Muscle layer of colon (tissue), 2 donors: ENCODE data around the gene TAGLN3.

ENCODE experiments used
- H3K27ac ChIP-seq: one replicate; pipeline ENCODE4 v1.7.0; 2013; ENCODE audit warnings: low read depth, mild to moderate bottlenecking, low read length, moderate library complexity
- H3K27me3 ChIP-seq, 2 donors: one replicate each; pipeline ENCODE4 v1.7.0; 2013; ENCODE audit warnings: low read length in 2 of 2, mild to moderate bottlenecking in 2 of 2; ENCODE audit not compliant: insufficient read depth in 2 of 2, control insufficient read depth in 1 of 2
- H3K36me3 ChIP-seq: one replicate; pipeline ENCODE4 v1.7.0; 2013; ENCODE audit warnings: mild to moderate bottlenecking, low read length; ENCODE audit not compliant: insufficient read depth
- H3K4me1 ChIP-seq: one replicate; pipeline ENCODE4 v1.7.0; 2013; ENCODE audit warnings: mild to moderate bottlenecking, low read length; ENCODE audit not compliant: insufficient read depth
- H3K4me3 ChIP-seq, 2 donors: one replicate each; pipeline ENCODE4 v1.7.0; 2013; ENCODE audit warnings: low read length in 2 of 2, low read depth in 1 of 2, mild to moderate bottlenecking in 1 of 2, moderate library complexity in 1 of 2
- H3K9ac ChIP-seq: one replicate; pipeline ENCODE4 v1.7.0; 2013; ENCODE audit warnings: low read length
- H3K9me3 ChIP-seq: one replicate; pipeline ENCODE4 v1.7.0; 2013; ENCODE audit warnings: mild to moderate bottlenecking, low read length
- donor health status: abdominal sarcoma.
- donor health status: Adenocarcinoma of cecum.

The TAGLN3 gene

DNA sequence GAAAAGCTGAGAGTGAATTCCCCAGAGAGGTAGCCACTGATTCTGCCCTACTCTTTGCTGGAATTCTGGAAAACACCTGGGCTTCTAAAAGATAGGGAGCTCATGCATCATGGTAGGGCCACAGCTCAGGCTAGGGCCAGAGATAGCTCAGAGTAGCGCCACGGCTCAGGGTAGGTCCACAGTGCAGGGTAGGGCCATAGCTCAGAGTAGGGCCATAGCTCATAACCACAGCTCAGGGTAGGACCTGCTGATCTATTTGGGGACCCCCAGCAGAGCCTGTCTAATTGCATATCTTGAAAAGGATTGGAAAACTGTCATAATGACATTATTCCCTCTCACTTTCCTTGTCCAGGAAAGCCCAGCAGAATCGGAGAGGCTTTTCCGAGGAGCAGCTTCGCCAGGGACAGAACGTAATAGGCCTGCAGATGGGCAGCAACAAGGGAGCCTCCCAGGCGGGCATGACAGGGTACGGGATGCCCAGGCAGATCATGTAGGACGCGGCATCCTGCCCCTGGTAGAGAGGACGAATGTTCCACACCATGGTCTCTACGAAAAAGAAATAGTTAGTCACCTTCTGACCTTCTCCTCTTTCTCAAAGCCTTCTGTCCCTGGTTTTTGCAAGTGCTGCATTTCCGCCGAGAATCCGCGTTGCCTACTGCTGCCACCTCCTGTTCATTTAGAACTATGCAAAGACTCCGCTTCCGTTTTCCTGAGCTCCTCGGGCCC lies 14.5 kb downstream of the TAGLN3 start:
- no peak overlapping the region for H3K4me3 ChIP-seq
- H3K27ac ChIP-seq: no peak overlapping the region
- H3K9me3 ChIP-seq: no peaks in the 10 kb centered on the region
- H3K27me3 ChIP-seq: no peaks in the 10 kb centered on the region
- H3K4me1 ChIP-seq: peaks cover 3% of the 10 kb centered on the region
- no peaks in the 10 kb centered on the region for H3K36me3 ChIP-seq
- no peak overlapping the region for H3K9ac ChIP-seq

DNA sequence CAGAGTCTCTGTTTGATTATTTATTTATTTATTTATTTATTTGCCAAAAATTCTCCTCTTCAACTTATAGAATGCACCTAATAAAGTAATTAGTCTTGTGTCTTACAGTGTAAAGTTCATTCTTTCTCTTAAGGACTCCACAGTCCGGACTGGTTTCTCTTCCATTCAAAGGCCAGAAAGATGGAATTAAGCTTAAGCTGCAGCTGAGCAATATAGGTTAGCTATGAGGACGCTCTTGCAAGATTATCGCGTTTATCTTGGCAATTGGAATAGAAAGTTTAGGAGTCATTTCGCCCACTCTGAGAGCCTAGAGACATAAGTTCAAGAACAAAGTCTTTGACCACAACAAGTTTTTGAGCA lies 15.0 kb downstream of the TAGLN3 start:
- Histone ChIP-seq H3K4me1 (peaks cover 3% of the 10 kb centered on the region), H3K9ac (no peak overlapping the region), H3K36me3 (no peaks in the 10 kb centered on the region), H3K27ac (no peak overlapping the region), H3K27me3 (no peaks in the 10 kb centered on the region), H3K4me3 (no peak overlapping the region), H3K9me3 (no peaks in the 10 kb centered on the region)

DNA sequence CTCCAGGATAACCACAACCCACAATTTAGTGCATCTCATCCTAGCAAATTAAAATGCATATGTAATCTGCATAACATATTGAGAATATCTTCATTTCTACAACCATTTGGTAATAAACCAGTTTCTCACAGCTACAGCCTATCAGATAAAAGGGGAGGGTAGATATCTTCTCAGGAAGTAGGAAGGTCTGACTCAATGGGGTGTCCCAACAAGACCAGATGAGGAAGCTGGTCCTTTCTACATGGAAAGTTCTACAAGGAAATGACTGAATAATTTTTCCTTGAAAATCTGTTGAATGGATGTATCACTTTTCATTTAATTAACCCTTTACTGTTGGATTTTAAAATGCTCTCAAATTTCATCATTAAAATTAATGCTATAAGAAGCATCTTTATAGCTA lies 18.4 kb downstream of the TAGLN3 start:
- Histone ChIP-seq H3K36me3 (no peaks in the 10 kb centered on the region), H3K4me1 (peaks cover 3% of the 10 kb centered on the region), H3K9ac (no peak overlapping the region), H3K9me3 (no peaks in the 10 kb centered on the region), H3K27ac (no peak overlapping the region), H3K27me3 (no peaks in the 10 kb centered on the region), H3K4me3 (no peak overlapping the region)

DNA sequence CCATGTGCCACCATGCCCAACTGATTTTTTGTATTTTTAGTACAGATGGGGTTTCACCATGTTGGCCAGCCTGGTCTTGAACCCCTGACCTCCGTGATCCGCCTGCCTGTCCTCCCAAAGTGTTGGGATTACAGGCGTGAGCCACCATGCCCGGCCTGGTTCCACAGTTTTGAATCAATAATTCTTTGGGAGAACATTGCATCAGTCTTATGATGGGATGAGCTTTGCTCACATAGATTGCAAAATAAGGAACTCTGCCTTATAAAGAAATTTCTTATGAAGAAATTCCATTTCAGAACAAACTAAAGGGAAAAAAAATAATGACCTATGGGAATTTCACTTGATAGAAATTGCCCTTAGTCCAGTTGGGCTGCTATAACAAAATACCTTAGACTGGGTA lies 20.0 kb downstream of the TAGLN3 start:
- no peaks in the 10 kb centered on the region for H3K27me3 ChIP-seq
- H3K4me3 ChIP-seq: no peak overlapping the region
- H3K9ac ChIP-seq: no peak overlapping the region
- H3K36me3 ChIP-seq: no peaks in the 10 kb centered on the region
- no peak overlapping the region for H3K27ac ChIP-seq
- no peaks in the 10 kb centered on the region for H3K4me1 ChIP-seq
- H3K9me3 ChIP-seq: no peaks in the 10 kb centered on the region

DNA sequence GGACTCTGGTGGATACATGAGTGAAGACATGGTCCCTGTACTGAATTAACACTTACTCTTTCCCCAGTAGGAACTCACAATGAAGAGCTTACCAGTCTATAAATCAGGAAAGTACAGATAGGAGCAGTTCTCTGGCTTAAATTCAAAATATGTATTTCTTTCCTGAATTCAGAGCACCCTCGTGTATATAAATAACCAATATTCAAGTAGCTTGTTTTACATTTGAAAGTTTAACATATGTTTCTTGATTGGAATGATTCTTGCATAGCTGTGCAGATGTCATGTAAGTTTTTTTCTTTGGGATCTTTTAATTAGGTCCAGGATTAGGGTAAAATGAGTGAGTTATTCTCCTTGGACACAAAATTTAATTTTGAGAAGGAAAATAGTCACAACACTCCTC lies 21.0 kb downstream of the TAGLN3 start:
- no peaks in the 10 kb centered on the region for H3K4me1 ChIP-seq
- no peaks in the 10 kb centered on the region for H3K9me3 ChIP-seq
- H3K27me3 ChIP-seq: no peaks in the 10 kb centered on the region
- H3K36me3 ChIP-seq: no peaks in the 10 kb centered on the region
- no peak overlapping the region for H3K9ac ChIP-seq
- H3K4me3 ChIP-seq: no peak overlapping the region
- H3K27ac ChIP-seq: no peak overlapping the region

DNA sequence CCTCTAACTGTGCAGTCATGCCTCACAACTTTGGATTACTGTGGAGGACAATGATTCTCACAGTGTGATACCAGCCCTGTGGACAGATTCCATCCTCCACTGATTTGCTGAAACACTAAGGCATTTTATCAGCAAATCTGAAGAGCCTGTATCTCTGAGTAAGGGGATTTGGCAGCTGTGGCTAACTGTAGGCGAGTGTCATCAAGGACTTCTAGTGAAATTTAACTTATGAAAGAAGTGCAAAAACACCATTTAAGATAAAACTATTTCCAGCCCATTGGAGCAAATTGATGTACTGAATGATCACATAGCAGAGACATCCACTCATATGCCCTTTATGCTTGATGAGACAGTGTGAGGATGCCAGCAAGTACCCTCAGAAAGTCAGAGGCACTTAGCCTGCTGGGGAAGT lies 22.0 kb downstream of the TAGLN3 start:
- H3K27me3 ChIP-seq: no peaks in the 10 kb centered on the region
- H3K27ac ChIP-seq: no peak overlapping the region
- no peak overlapping the region for H3K9ac ChIP-seq
- no peak overlapping the region for H3K4me3 ChIP-seq
- H3K9me3 ChIP-seq: no peaks in the 10 kb centered on the region
- H3K36me3 ChIP-seq: no peaks in the 10 kb centered on the region
- H3K4me1 ChIP-seq: no peaks in the 10 kb centered on the region

DNA sequence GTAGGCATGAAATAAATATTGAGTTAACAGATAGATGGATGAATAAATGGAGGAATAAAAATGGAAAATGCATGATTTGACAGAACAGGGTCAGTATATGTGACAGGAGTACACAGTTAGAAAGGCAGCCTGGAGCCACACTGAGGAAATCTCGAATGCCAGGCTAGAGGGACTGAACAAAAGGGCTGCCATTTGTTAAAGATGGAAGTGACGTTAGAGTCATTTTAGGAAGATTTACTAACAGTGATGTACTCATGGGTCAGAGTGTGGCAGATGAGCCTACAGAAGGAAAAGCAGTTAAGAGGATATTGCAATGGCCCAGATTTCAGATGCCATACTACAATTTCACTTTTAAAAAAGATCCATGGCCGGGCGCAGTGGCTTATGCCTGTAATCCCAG lies 28.4 kb downstream of the TAGLN3 start:
- no peaks in the 10 kb centered on the region for H3K9me3 ChIP-seq
- no peaks in the 10 kb centered on the region for H3K4me1 ChIP-seq
- no peaks in the 10 kb centered on the region for H3K27me3 ChIP-seq
- H3K9ac ChIP-seq: no peak overlapping the region
- no peak overlapping the region for H3K4me3 ChIP-seq
- no peaks in the 10 kb centered on the region for H3K36me3 ChIP-seq
- no peak overlapping the region for H3K27ac ChIP-seq

DNA sequence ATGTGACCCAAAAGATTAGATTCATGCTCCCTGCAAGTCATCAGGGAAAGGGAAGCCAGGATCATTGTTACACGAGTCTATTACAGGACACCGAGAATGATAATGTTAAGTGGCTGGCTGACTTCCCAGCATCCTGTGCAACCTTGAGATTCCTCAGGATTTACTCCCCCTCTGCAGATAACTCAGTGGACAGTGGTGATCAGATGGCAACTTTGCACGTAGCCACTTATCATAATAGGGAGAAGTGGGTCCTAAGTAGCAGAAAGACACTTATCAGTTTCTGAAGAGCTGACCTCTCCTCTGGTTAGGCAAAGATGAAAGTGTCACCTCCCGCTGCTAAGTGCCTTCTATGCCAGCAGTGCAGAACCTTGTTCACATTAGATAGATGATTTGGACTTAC lies 29.1 kb downstream of the TAGLN3 start:
- Histone ChIP-seq H3K4me3 (no peak overlapping the region), H3K9ac (no peak overlapping the region), H3K27ac (no peak overlapping the region), H3K4me1 (no peaks in the 10 kb centered on the region), H3K27me3 (no peaks in the 10 kb centered on the region), H3K9me3 (no peaks in the 10 kb centered on the region), H3K36me3 (no peaks in the 10 kb centered on the region)

DNA sequence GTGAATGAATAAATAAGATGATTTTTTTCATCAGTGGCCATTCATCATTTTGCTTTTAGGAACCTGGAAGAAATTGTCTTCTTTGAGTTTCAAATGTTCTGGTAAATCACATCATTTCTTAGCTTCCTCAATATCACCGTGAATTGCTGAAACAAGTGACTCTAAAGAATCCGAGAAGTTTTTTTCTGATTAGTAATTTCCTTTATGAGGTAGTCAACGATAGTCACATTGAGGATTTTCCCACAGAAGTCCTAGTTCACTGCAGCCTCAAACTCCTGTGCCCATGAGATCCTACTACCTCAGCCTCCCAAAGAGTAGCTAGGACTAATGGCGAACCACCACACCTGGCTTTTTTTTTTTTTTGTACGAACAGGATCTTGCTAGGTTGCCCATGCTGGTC lies 32.2 kb downstream of the TAGLN3 start:
- Histone ChIP-seq H3K9me3 (no peaks in the 10 kb centered on the region), H3K27ac (no peak overlapping the region), H3K4me3 (no peak overlapping the region), H3K36me3 (no peaks in the 10 kb centered on the region), H3K27me3 (no peaks in the 10 kb centered on the region), H3K4me1 (no peaks in the 10 kb centered on the region), H3K9ac (no peak overlapping the region)

DNA sequence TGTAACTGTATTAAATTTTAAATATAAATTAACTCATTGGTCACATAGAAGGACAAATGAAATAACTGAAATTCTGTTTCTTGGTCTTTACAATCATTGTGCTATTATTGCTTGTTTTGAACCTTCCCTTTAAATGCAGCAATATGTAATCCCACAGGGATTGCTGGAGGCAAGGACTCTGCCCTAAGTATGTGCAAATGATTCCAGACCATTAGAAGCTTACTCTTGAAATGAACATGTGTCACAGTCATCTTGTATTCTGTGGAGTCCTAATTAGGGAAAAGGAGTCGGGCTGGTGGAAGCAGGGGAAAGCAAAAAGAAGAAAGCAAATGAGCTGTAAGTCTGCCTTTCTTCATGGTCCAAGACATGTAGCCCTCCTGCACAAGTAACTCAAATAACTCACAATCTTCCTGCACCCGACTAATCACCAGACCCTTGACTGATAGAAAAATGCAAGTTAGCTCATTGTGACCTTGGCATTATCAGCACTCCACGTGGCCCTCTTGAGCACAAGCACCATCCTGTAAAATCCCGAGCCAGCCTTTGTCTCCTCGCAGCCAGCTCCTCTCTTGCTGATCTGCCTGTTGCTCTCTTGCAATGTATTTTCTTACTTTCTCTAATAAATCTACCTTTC lies 33.5 kb downstream of the TAGLN3 start:
- Histone ChIP-seq H3K9me3 (no peaks in the 10 kb centered on the region), H3K27ac (no peak overlapping the region), H3K27me3 (no peaks in the 10 kb centered on the region), H3K4me3 (no peak overlapping the region), H3K36me3 (no peaks in the 10 kb centered on the region), H3K9ac (no peak overlapping the region), H3K4me1 (no peaks in the 10 kb centered on the region)

DNA sequence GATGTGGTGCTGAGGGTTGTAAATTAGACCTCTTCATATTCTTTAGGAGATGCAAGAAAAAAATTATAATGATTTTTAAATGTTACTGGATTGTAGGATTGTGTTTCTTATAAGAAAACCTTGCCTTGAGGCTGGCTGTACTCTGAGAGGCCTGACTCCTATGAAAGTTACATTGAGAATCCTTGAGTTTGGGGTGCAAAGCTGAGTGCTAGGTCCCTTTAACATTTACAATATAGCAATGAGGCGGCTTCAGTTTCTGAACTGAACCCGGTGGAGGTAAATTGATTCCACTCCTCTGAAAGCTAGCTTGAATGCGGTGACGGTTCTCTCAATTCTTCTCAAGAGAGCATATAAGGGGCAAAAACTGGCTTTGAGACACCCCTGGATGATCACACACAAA lies 35.7 kb downstream of the TAGLN3 start, which contains the start of gene TMPRSS7:
TMPRSS7 (plus strand) TSS at position 301 of the 400 bp plus-strand sequence. CDS start 110 bp downstream, outside the sequence.
- Histone ChIP-seq H3K27ac (no peak within 1 kb of the TSS), H3K4me1 (no peaks in the 10 kb centered on the region), H3K4me3 (no peak within 1 kb of the TSS), H3K9me3 (no peaks in the 10 kb centered on the region), H3K27me3 (no peaks in the 10 kb centered on the region), H3K36me3 (no peaks in the 10 kb centered on the region), H3K9ac (no peak within 1 kb of the TSS)

DNA sequence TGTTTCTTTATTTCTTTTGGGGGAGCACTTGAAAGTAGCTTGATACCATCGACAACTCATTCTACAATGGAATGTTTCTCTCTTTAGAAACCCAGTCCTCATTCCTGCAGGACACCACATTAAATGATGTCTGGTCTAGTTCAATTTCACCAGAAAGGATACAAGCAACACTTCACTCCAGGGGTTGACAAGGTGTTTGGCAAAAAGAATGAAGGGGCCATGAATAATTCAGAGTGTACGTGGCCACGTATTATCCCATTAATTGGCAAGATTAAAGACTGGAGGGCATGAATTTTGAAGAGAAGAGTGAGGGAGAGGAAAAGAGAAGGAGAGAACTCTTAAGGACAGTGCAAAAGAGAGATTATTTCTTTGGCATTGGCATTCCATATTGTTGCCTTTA lies 36.5 kb downstream of the TAGLN3 start:
- Histone ChIP-seq H3K36me3 (no peaks in the 10 kb centered on the region), H3K4me3 (no peak overlapping the region), H3K4me1 (no peaks in the 10 kb centered on the region), H3K9me3 (no peaks in the 10 kb centered on the region), H3K27me3 (no peaks in the 10 kb centered on the region), H3K27ac (no peak overlapping the region), H3K9ac (no peak overlapping the region)
